Stimulated activated CD4-positive, alpha-beta T cell treated with anti-CD3 and anti-CD28 coated beads, Interleukin-12 subunit alpha, Interleukin-12 subunit beta, amount 100 ng/mL, for 24 hours (primary cell): Measurements from ENCODE around the gene GLMN.

Source experiments
- DNase-seq, 2 experiments: peaks; one replicate each; pipeline ENCODE4 v3.0.0-alpha.2; 2020; ENCODE audit warnings: low read depth in 2 of 2

GLMN gene, protein sequence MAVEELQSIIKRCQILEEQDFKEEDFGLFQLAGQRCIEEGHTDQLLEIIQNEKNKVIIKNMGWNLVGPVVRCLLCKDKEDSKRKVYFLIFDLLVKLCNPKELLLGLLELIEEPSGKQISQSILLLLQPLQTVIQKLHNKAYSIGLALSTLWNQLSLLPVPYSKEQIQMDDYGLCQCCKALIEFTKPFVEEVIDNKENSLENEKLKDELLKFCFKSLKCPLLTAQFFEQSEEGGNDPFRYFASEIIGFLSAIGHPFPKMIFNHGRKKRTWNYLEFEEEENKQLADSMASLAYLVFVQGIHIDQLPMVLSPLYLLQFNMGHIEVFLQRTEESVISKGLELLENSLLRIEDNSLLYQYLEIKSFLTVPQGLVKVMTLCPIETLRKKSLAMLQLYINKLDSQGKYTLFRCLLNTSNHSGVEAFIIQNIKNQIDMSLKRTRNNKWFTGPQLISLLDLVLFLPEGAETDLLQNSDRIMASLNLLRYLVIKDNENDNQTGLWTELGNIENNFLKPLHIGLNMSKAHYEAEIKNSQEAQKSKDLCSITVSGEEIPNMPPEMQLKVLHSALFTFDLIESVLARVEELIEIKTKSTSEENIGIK

DNA sequence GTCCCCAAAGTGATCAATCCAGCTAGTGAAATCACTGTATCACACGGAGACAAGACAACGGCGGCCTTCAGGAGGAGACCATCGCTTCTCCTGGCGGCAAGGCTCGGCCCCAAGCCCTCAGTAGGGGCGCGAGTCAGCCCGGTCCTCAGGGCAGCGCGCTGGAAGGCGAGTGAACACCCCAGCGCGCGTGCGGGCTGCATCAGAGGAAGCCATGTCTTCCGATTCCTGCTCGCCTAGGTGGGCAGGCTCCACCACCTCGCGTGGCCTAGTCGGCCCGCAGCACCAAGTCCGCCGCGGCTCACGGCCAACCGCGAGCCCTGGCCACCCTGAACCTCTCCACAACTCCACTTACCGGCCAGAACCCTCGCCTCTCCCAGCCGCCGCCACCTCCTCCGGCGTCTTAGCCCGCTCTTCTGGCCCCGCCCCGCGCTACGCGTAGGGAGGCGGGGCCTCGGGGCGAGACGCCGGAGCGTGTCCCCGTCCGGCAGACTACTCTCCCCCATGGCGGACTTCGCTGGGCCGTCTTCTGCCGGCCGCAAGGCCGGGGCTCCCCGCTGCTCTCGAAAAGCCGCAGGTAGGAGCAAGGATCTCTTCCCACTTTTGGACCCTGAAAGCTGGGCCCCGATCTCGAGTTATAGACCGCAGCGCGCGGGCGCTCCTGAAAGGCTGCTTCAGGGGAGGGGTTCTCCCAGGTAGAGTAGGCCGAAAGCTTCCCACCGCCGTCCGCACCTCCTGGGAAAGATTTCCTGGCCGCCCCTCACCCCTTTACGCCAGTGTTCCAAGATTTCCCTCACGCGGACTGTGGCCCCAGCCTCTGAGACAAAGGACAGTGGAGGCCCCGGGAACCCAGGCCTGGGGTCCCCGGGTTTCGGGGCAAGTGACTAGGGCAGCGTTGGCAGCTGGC is at the start of gene GLMN, which contains the start of gene RPAP2:
TSS of gene GLMN (minus strand) at position 415 of the 904 bp plus-strand sequence. CDS start 988 bp downstream, outside the sequence.
TSS of gene RPAP2 (plus strand) at position 487 of the 904 bp plus-strand sequence. CDS start at position 502, 15 bp downstream.
- DNase-seq: peak; percentile 61 to 62

GRCh38 chr1:92346866-92347640 is 48.3 kb upstream of the GLMN start:
- no peak for DNase-seq

DNA sequence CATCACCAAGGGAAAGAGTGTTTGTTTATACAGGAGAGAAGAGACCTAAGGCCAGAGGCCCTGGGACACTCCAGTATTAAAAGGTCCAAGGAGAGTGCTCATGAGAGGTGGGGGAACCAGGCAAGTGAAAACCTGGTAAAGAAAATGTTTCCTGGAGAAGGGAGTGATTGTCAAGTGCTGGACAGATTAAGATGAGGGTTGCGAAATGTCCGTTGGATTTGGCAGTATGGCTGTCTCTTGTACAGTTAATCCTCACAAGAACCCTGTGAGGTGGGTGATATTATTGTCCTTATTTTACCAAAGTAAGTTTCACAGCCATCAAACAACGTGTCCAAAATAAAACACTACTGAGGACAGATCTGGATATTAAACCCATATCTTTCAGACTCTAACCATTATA is 44.3 kb upstream of the GLMN start:
- no peak for DNase-seq

DNA sequence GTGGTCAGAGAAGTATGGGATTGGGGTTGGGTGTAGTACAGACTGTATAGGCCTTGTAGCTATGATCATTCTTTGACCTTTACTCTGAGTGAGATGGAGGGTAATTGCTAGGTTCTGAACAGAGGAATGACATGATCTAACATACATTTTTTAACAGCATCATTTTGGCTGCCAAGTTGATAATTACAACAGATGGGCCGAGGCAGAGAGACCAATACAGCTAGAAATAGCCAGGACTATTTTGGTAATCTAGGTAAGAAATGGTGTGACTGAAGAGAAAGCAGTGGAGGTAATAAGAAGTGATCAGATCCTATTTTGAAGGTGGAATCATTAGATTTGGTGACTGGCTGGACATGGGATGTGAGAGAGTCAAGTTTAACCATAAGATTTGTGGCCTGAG is 43.6 kb upstream of the GLMN start:
- DNase-seq: no peak

DNA sequence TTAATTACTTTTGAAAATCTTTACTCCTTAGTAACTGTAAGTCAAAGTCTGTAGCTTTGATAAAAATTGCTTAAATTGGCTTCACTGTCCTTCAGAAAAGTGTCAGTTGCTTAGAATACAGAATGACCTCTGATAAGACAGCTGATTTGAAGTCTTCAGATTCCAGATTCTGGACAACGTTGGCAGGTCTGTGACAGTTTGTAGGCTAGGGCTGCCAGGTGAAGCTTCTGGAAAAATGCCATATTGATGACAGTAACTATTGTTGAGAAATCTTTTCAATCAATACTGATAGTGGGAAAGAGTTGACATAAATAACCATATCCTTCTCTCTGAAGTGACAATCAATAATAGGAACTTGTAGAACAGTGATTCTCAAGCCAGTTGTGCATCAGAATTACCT is 41.4 kb upstream of the GLMN start:
- DNase-seq: no peak

GRCh38 chr1:92333668-92334067 is 34.9 kb upstream of the GLMN start:
- DNase-seq: no peak

DNA sequence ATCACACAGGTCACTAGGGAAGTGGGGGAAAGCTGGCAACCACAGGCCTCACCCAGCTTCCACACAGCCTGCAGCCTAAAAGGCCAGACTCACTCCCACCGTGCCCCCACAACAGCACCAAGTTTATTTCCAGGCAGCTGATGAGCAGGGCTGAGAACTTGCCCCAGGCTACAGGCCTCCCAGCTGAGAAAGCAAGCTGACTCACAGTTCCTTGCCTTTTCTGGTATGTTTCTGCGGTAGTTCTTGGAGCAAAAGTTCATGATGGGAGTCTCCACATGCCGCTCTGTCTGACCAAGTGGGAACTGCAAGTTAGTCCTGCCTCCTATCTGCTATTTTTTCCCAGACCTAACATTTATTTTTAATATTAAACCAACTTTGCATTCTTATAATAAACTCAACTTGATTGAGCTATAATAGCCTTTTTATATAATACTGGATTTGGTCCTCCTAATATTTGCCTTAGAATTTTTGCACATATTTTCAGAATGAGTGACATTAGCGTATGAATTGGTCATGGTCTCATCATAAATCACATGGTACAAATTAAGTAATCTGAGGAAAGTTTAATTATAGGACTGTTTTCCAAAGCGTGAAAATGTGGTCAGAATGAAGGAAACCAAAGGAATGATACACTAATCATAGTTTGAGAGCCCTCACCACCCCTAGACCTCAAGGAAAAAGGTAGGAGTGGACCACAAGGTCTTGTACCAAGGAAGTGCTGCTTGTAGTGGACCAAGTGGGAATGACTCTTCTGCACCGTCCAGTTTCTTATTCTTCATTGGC is 30.8 kb upstream of the GLMN start:
- DNase-seq: no peak

GRCh38 chr1:92327794-92328193 is 29.0 kb upstream of the GLMN start:
- DNase-seq: no peak

DNA sequence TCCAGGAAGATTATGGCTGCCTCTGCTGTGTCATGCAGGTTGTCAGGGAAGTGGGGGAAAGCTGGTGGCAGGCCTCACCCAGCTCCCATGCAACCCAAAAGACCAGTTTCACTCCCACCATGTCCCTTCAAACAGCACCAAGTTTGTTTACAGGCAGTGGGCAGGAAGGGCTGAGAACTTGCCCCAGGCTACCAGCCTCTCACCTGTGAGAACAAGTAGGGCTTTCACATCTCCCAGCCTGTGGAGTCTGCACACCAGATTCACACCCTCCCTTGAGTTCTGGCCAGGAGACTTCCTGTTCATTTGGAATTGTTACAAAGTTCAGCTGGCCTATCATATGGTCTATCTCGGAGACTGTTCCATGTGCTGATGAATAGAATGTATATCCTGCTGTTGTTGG is 27.9 kb upstream of the GLMN start:
- no peak for DNase-seq

DNA sequence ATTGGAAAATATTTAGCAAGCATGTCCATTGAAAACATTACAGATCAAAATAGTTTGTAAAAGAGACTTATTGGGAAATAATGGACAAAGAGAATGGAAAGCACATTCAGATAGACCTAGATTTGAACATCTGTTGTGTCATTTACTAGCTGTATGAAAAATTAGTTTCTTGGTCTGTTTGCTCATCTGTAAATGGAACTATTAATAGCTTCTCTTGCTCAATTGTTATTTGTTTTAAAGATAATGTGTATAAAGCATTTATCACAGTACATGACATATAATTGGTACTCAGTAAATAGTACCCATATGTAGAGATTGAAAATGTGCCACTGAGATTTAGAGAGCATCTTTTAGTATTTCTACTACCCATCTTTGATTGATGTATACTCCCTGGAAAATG is 26.0 kb upstream of the GLMN start:
- no peak for DNase-seq

GRCh38 chr1:92323473-92324453 is 25.0 kb upstream of the GLMN start:
- no peak for DNase-seq

- DNase-seq: no peak
Measured at GRCh38 chr1:92317836-92318493, 19.2 kb upstream of the GLMN start.

DNA sequence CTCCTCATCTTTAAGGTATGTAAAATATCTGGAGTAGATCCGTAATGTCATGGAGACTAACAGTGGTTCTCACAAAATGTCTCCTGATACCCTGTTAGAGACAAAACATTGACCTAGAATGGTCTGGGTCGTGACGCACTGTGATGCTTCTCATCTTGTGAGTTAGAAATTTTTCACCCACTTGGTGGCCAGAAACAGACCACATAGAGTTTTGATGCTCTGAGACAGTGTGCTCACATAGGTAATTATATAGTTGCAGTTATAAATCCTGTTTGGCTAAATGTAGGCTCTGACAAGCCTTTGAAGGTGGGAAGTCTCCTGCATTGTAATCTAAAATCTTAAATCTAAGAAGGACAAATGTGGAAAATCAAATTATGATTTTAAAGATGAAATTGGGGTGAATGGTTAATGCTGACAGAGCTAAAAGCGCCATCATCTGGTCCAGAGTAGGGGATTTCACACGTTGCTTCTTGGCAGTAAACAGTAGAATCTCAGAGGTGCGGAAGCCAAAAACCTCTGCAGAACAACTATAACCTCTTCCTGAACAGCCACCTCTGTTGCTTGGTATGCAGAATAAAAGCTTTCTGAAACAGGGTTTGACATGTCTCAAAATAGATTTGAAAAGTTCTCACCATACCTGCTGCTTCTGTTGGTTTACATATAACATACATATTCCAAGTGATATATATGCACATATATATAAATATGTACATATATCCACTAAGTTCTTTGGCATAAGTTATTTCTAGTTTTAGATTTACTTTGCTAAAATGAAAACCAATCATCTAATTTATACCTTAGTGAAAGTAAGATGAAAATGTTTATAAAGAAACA is 17.2 kb upstream of the GLMN start:
- DNase-seq: no peak

DNA sequence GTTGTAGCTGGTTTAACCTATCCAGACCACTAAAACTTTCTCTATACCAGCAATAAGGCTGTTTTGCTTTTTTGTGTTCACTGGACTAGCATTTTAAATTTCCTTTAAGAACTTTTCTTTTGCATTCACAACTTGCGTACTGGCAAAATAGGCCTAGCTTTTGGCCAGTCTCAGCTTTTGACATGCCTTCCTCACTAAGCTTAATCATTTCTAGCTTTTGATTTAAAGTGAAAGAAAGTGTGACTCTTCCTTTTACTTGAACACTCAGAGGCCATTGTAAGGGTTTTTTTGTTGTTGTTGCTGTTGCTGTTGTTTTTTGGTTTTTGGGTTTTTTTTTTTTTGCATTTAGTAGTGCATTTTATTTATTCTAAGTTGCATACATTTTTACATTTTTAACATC is 15.2 kb upstream of the GLMN start:
- no peak for DNase-seq

GRCh38 chr1:92310185-92310597 is 11.4 kb upstream of the GLMN start:
- DNase-seq: no peak

DNA sequence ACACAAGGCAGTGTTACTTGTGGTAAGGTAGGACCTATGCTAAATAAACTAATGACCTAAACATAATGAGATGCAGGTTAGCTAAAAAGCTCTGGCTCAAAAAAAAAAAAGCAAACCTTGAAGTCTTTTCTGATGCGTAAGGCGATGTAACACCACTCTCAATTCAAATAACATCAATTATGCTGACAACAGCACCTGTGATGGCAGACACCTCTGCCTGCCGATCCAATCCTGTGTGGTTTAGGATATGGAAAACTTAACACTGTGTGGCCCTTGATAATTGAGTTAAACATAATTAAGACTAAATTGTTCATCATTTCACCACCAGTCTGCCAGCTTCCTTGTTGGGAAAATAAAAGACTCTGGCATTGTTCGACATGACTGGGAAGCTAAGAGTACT is 9.2 kb upstream of the GLMN start:
- DNase-seq: no peak

DNA sequence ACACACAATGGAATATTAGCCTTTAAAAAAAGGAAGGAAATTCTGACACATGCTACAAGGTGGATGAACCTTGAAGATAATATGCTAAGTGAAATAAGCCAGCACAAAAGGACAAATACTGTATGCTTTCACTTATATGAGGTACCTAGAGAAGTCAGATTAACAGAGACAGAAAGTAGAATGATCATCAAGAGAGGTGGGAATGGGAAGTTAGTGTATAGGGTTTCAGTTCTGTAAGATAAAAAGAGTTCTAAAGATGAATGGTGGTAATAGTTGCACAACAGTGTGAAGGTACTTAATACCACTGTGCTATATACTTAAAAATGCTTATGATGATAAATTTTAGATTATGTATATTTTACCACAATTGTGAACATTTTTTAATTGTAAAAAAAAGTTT is 7.2 kb upstream of the GLMN start:
- DNase-seq: no peak

- DNase-seq: no peak
Measured at GRCh38 chr1:92301021-92301420, 2.2 kb upstream of the GLMN start.
